ENCODE data around the gene SYNE3.
A peak's percentile ranks its signal among the peaks of the same experiment; 100 is the strongest.

Gene SYNE3

GRCh38 chr14:95562892-95563685, 46.6 kb upstream of the SYNE3 start:
- H3K9me2 ChIP-seq (ENCODE audit: low read depth, low read length): no peaks in the 10 kb centered on the region
- TF ChIP-seq EZH2 (IDR thresholded peaks at IDR 0.05; ENCODE audit: borderline replicate concordance, low read length) (no peak), CTCF (IDR thresholded peaks at IDR 0.05; ENCODE audit: low read length) (no peak)
- no peaks in the 10 kb centered on the region for H3K27me3 ChIP-seq (ENCODE audit: insufficient read depth, low read length)
- no peak overlapping the region for H3K9ac ChIP-seq (ENCODE audit: low read length)
- H3F3A ChIP-seq (ENCODE audit: insufficient read depth, low read length): no peaks in the 10 kb centered on the region
- no peaks in the 10 kb centered on the region for H3K9me3 ChIP-seq (ENCODE audit: low read length)
- H3K36me3 ChIP-seq (ENCODE audit: insufficient read depth, low read length): no peaks in the 10 kb centered on the region
- H3K27ac ChIP-seq (ENCODE audit: low read depth, low read length, poor library complexity, severe bottlenecking): no peak overlapping the region
- H3K4me2 ChIP-seq (ENCODE audit: low read length): peak overlapping the region; percentile 32; the same call in 1 of the 2 replicates
- H3K4me1 ChIP-seq (ENCODE audit: insufficient read depth, low read length, severe bottlenecking): peaks cover 14% of the 10 kb centered on the region
- no peak overlapping the region for H2AFZ ChIP-seq (ENCODE audit: low read length)
- H3K79me2 ChIP-seq (ENCODE audit: insufficient read depth, low read length): no peaks in the 10 kb centered on the region
- no peak overlapping the region for H3K4me3 ChIP-seq (ENCODE audit: low read depth, low read length, poor library complexity, severe bottlenecking)
- no peaks in the 10 kb centered on the region for H4K20me1 ChIP-seq (ENCODE audit: insufficient read depth, low read length)

- no peaks in the 10 kb centered on the region for H3K79me2 ChIP-seq (ENCODE audit: insufficient read depth, low read length)
- H3K36me3 ChIP-seq (ENCODE audit: insufficient read depth, low read length): no peaks in the 10 kb centered on the region
- peaks cover 14% of the 10 kb centered on the region for H3K4me1 ChIP-seq (ENCODE audit: insufficient read depth, low read length, severe bottlenecking)
- TF ChIP-seq CTCF (IDR thresholded peaks at IDR 0.05; ENCODE audit: low read length) (peak; percentile 99), EZH2 (IDR thresholded peaks at IDR 0.05; ENCODE audit: borderline replicate concordance, low read length) (no peak)
- H3F3A ChIP-seq (ENCODE audit: insufficient read depth, low read length): no peaks in the 10 kb centered on the region
- H4K20me1 ChIP-seq (ENCODE audit: insufficient read depth, low read length): no peaks in the 10 kb centered on the region
- no peaks in the 10 kb centered on the region for H3K27me3 ChIP-seq (ENCODE audit: insufficient read depth, low read length)
- H3K9me3 ChIP-seq (ENCODE audit: low read length): no peaks in the 10 kb centered on the region
- H3K4me3 ChIP-seq (ENCODE audit: low read depth, low read length, poor library complexity, severe bottlenecking): no peak overlapping the region
- no peak overlapping the region for H3K9ac ChIP-seq (ENCODE audit: low read length)
- no peak overlapping the region for H2AFZ ChIP-seq (ENCODE audit: low read length)
- no peaks in the 10 kb centered on the region for H3K9me2 ChIP-seq (ENCODE audit: low read depth, low read length)
- no peak overlapping the region for H3K4me2 ChIP-seq (ENCODE audit: low read length)
- H3K27ac ChIP-seq (ENCODE audit: low read depth, low read length, poor library complexity, severe bottlenecking): no peak overlapping the region
Observed at GRCh38 chr14:95561001-95561412, 44.6 kb upstream of the SYNE3 start.

- Histone ChIP-seq H3K9me2 (ENCODE audit: low read depth, low read length) (no peaks in the 10 kb centered on the region), H2AFZ (ENCODE audit: low read length) (no peak overlapping the region), H3F3A (ENCODE audit: insufficient read depth, low read length) (no peaks in the 10 kb centered on the region), H3K4me3 (ENCODE audit: low read depth, low read length, poor library complexity, severe bottlenecking) (no peak overlapping the region), H3K27ac (ENCODE audit: low read depth, low read length, poor library complexity, severe bottlenecking) (no peak overlapping the region), H3K27me3 (ENCODE audit: insufficient read depth, low read length) (no peaks in the 10 kb centered on the region), H3K9ac (ENCODE audit: low read length) (no peak overlapping the region), H4K20me1 (ENCODE audit: insufficient read depth, low read length) (no peaks in the 10 kb centered on the region), H3K4me2 (ENCODE audit: low read length) (no peak overlapping the region), H3K9me3 (ENCODE audit: low read length) (no peaks in the 10 kb centered on the region), H3K36me3 (ENCODE audit: insufficient read depth, low read length) (no peaks in the 10 kb centered on the region), H3K4me1 (ENCODE audit: insufficient read depth, low read length, severe bottlenecking) (peaks cover 14% of the 10 kb centered on the region), H3K79me2 (ENCODE audit: insufficient read depth, low read length) (no peaks in the 10 kb centered on the region)
- TF ChIP-seq CTCF (IDR thresholded peaks at IDR 0.05; ENCODE audit: low read length): no peak
- no peak for TF ChIP-seq EZH2 (IDR thresholded peaks at IDR 0.05; ENCODE audit: borderline replicate concordance, low read length)
Observed at GRCh38 chr14:95559203-95559602, 42.8 kb upstream of the SYNE3 start.

Data from OCI-LY1 (cell line).